Measurements from ENCODE around the gene GPR68. TPM values are rescaled to one million over a fixed set of nuclear protein-coding genes. Genes with fewer than 3 reads are reported as not detected.

Gene GPR68
- total and polyA plus RNA-seq, 2 of the 4 experiments (the other 2 are of a cell fraction), result 0.72 to 0.94 TPM

- Histone ChIP-seq H3K14ac (replicated peaks; ENCODE audit: low read depth, low read length) (no peak overlapping the region), H3K79me1 (ENCODE audit: low read depth in 1 of 2, low read length in 2 of 2) (no peaks in the 10 kb centered on the region), H3K23ac (ENCODE audit: low read depth, low read length) (no peak overlapping the region), H3K4me3 (ENCODE audit: insufficient read depth, low read depth, low read length) (no peak overlapping the region), H4K5ac (ENCODE audit: low read depth, low read length) (no peak overlapping the region), H3K27me3 (ENCODE audit: control insufficient read depth, insufficient read depth, low read length) (peaks cover 17% of the 10 kb centered on the region), H2AFZ (replicated peaks; ENCODE audit: low read length, poor library complexity) (no peak overlapping the region), H3K4me1 (ENCODE audit: control insufficient read depth, insufficient read depth, low read length) (no peaks in the 10 kb centered on the region), H3K9me1 (ENCODE audit: insufficient read depth, low read length) (no peaks in the 10 kb centered on the region), H3K9me3 (ENCODE audit: control insufficient read depth, insufficient read depth, low read length) (no peaks in the 10 kb centered on the region), H3K9ac (ENCODE audit: low read depth, low read length) (no peak overlapping the region), H2BK5ac (ENCODE audit: low read depth, low read length, poor library complexity, severe bottlenecking) (no peak overlapping the region), H3K18ac (ENCODE audit: low read depth, low read length) (no peak overlapping the region), H2BK15ac (ENCODE audit: low read depth, low read length) (no peak overlapping the region), H4K8ac (ENCODE audit: low read depth in 2 of 2, low read length in 2 of 2) (no peak overlapping the region), H2AK5ac (ENCODE audit: low read depth, low read length) (no peak overlapping the region), H3K4me2 (ENCODE audit: low read depth, low read length) (no peak overlapping the region), H2BK20ac (ENCODE audit: low read depth, low read length) (no peak overlapping the region), H3K36me3 (ENCODE audit: control insufficient read depth, insufficient read depth, low read length) (no peaks in the 10 kb centered on the region), H3K4ac (ENCODE audit: low read depth, low read length) (no peak overlapping the region), H3K56ac (ENCODE audit: extremely low read depth, insufficient read depth, low read length) (no peak overlapping the region), H4K91ac (ENCODE audit: insufficient read depth, low read depth, low read length) (no peak overlapping the region), H3K27ac (ENCODE audit: insufficient read depth, low read length) (no peak overlapping the region), H4K20me1 (ENCODE audit: insufficient read depth, low read length) (no peaks in the 10 kb centered on the region), H2BK120ac (ENCODE audit: low read depth, low read length) (no peak overlapping the region), H2AK9ac (replicated peaks; ENCODE audit: low read depth, low read length, poor library complexity) (no peak overlapping the region)
- TF ChIP-seq MXI1 (IDR thresholded peaks at IDR 0.05; ENCODE audit: borderline replicate concordance, low read depth, low read length) (no peak), SMC3 (IDR thresholded peaks at IDR 0.05; ENCODE audit: low read depth, low read length) (no peak), FOS (IDR thresholded peaks at IDR 0.05; ENCODE audit: low read depth, low read length) (no peak), RFX5 (IDR thresholded peaks at IDR 0.05; ENCODE audit: low read depth, low read length) (no peak)
- in situ Hi-C loops (cut with MboI; ENCODE audit: low sequenced_read_pairs), result no loop called here
- CTCF ChIA-PET, result no interaction called here
- intact Hi-C loops (cut with micrococcal nuclease), result no loop called here
- POLR2A ChIA-PET (ENCODE audit: unreplicated experiment), result no interaction called here
- DNase-seq (no peak), ATAC-seq (ENCODE audit: low read depth) (no peak)
- dilution Hi-C loops (cut with HindIII; ENCODE audit: low sequenced_read_pairs, unreplicated experiment), result no loop called here
- 90% methylated on average over 8 of the region's 27 CpGs; no CpG with 5 or more reads in 1 of the 2 experiments for WGBS, 2 experiments (ENCODE audit: extremely low coverage in 2 of 2, insufficient read length in 1 of 2)
- no TSS peak for BruUV-seq (replicated peaks)
Measured at GRCh38 chr14:91273273-91273884, 28.9 kb upstream of the GPR68 start.

Data from IMR-90 (cell line).